GM12801 (cell line): ENCODE results near the gene IL1RAP.

Source experiments
- CTCF ChIP-seq: IDR thresholded peaks from one replicate; pipeline ENCODE4 v1.5.1; 2011; ENCODE audit warnings: control low read depth; ENCODE audit not compliant: insufficient read length; ENCODE audit errors: extremely low read depth

IL1RAP gene

GRCh38 chr3:190695225-190695624, 181.3 kb downstream of the IL1RAP start:
- TF ChIP-seq CTCF = no peak

GRCh38 chr3:190695994-190696393, 182.1 kb downstream of the IL1RAP start:
- TF ChIP-seq CTCF = no peak

- no peak for TF ChIP-seq CTCF
These were observed 183.1 kb downstream of the IL1RAP start for GRCh38 chr3:190696777-190697501.

- TF ChIP-seq CTCF = no peak
These were observed 183.6 kb downstream of the IL1RAP start for GRCh38 chr3:190697502-190697830.

GRCh38 chr3:190697901-190698300, 184.0 kb downstream of the IL1RAP start:
- TF ChIP-seq CTCF = no peak

- no peak for TF ChIP-seq CTCF
These were observed 185.9 kb downstream of the IL1RAP start for GRCh38 chr3:190699776-190700175.

GRCh38 chr3:190701096-190701532, 187.2 kb downstream of the IL1RAP start:
- no peak for TF ChIP-seq CTCF
